SK-N-SH treated with all-trans-retinoic acid at 6 μM for 48 hours (cell line): Measurements from ENCODE around the gene CLIC5.

Experiments
- ARNTL ChIP-seq: fragments of 450-650 bp; formaldehyde crosslinking; IDR thresholded peaks from 2 replicates; pipeline ENCODE4 v1.5.0; 2020; ENCODE audit warnings: low read depth, mild to moderate bottlenecking, moderate library complexity, borderline replicate concordance
- CSDC2 ChIP-seq: fragments of 250-450 bp; sonication (Bioruptor Pico); IDR thresholded peaks from 2 replicates; pipeline ENCODE4 v1.5.0; 2020; ENCODE audit warnings: mild to moderate bottlenecking, moderate library complexity
- GLIS3 ChIP-seq: fragments of 250-450 bp; sonication (Bioruptor Pico); IDR thresholded peaks from 2 replicates; pipeline ENCODE4 v1.5.0; 2020; ENCODE audit warnings: mild to moderate bottlenecking, moderate library complexity
- TCF4 ChIP-seq: fragments of 250-450 bp; sonication (Bioruptor Pico); IDR thresholded peaks from 2 replicates; pipeline ENCODE4 v1.8.0; 2021; ENCODE audit warnings: mild to moderate bottlenecking, moderate library complexity, borderline replicate concordance
- ZFP3 ChIP-seq: fragments of 250-450 bp; sonication (Bioruptor Pico); IDR thresholded peaks from 2 replicates; pipeline ENCODE4 v1.5.0; 2020; ENCODE audit warnings: mild to moderate bottlenecking, moderate library complexity
- ZFP30 ChIP-seq: fragments of 450-650 bp; formaldehyde crosslinking; IDR thresholded peaks from 2 replicates; pipeline ENCODE4 v1.5.0; 2022; ENCODE audit warnings: mild to moderate bottlenecking, moderate library complexity
- ZNF565 ChIP-seq: fragments of 450-650 bp; formaldehyde crosslinking; conservative IDR thresholded peaks from 2 replicates; pipeline ENCODE4 v1.5.0; 2020; ENCODE audit warnings: low read depth, mild to moderate bottlenecking, moderate library complexity
- TF ChIP-seq, protein P1 (sequence below): fragments of 250-450 bp; sonication (Bioruptor Pico); IDR thresholded peaks from 2 replicates; pipeline ENCODE4 v1.8.0; 2020; ENCODE audit warnings: mild to moderate bottlenecking, moderate library complexity, borderline replicate concordance

DNA sequence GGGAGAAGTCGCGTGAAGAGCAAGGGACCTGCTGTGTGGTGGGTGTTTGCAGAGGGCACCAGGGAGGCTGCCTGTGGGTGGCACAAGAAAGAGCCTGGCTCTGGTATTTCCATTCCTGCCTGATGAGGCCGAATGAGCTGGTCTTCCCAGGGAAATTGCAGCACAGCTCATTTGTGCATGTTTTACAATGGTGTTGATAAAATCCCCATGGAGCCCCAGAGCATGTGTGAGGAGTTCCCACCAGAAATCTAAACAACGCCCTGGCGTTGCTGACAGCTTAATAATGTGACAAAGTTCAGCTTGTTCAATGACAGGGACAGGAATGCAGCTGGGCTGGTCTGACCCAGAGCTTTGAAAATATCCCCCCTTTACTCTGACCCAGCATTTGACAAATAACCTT is 135.5 kb downstream of the CLIC5 start:
- TF ChIP-seq ARNTL (CRISPR knock-in tag), result no peak
- TF ChIP-seq ZFP3 (CRISPR knock-in tag), result no peak
- no peak for TF ChIP-seq TCF4 (CRISPR knock-in tag)
- TF ChIP-seq, protein P1, sequence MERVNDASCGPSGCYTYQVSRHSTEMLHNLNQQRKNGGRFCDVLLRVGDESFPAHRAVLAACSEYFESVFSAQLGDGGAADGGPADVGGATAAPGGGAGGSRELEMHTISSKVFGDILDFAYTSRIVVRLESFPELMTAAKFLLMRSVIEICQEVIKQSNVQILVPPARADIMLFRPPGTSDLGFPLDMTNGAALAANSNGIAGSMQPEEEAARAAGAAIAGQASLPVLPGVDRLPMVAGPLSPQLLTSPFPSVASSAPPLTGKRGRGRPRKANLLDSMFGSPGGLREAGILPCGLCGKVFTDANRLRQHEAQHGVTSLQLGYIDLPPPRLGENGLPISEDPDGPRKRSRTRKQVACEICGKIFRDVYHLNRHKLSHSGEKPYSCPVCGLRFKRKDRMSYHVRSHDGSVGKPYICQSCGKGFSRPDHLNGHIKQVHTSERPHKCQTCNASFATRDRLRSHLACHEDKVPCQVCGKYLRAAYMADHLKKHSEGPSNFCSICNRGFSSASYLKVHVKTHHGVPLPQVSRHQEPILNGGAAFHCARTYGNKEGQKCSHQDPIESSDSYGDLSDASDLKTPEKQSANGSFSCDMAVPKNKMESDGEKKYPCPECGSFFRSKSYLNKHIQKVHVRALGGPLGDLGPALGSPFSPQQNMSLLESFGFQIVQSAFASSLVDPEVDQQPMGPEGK (CRISPR knock-in tag), result no peak
- no peak for TF ChIP-seq ZFP30 (CRISPR knock-in tag)
- TF ChIP-seq CSDC2, result no peak
- no peak for TF ChIP-seq ZNF565 (CRISPR knock-in tag)
- no peak for TF ChIP-seq GLIS3
